Upper lobe of left lung (tissue), 6 donors: ENCODE results near the gene RTTN. TPM values are rescaled to one million over a fixed set of nuclear protein-coding genes. Genes with fewer than 3 reads are reported as not detected.

Source experiments
- ATAC-seq, 2 donors: fragments of 200-7000 bp; cut with Tn5 transposase; one replicate each; pipeline ENCODE4 v1.9.1; 2022; ENCODE audit warnings: mild to moderate bottlenecking in 2 of 2, moderate library complexity in 2 of 2; ENCODE audit not compliant: low FRiP score in 2 of 2
- DNase-seq, 2 donors: peaks; one replicate each; pipeline ENCODE4 v3.0.0-alpha.2; 2019 to 2020
- H3K27ac ChIP-seq, 4 donors: fragments of 200-600 bp; sonication (generic); one replicate each; pipeline ENCODE4 v1.5.1; 2016 to 2019
- H3K27me3 ChIP-seq, 4 donors: fragments of 200-600 bp; sonication (generic); one replicate each; pipeline ENCODE4 v1.5.1; 2017 to 2019
- H3K36me3 ChIP-seq, 4 donors: fragments of 200-600 bp; sonication (generic); one replicate each; pipeline ENCODE4 v1.5.1; 2016 to 2019
- H3K4me1 ChIP-seq, 4 donors: fragments of 200-600 bp; sonication (generic); one replicate each; pipeline ENCODE4 v1.5.1; 2018 to 2019
- H3K4me3 ChIP-seq, 4 donors: fragments of 200-600 bp; sonication (generic); one replicate each; pipeline ENCODE4 v1.5.1; 2017 to 2019; ENCODE audit warnings: mild to moderate bottlenecking in 2 of 4, moderate library complexity in 1 of 4
- H3K9me3 ChIP-seq, 4 donors: fragments of 200-600 bp; sonication (generic); one replicate each; pipeline ENCODE4 v1.5.1; 2018 to 2019
- EP300 ChIP-seq, 4 donors: sonication (generic); formaldehyde crosslinking; IDR thresholded peaks; one replicate each; pipeline ENCODE4 v1.5.1; 2017; ENCODE audit warnings: antibody characterized with exemption in 4 of 4, control low read depth in 2 of 4
- POLR2A ChIP-seq, 4 donors: fragments of 450-650 bp; IDR thresholded peaks; one replicate each; pipeline ENCODE4 v1.5.1; 2016 to 2017; ENCODE audit warnings: antibody characterized with exemption in 4 of 4, mild to moderate bottlenecking in 2 of 4
- POLR2AphosphoS5 ChIP-seq, 2 donors: sonication (generic); formaldehyde crosslinking; IDR thresholded peaks; one replicate each; pipeline ENCODE4 v1.5.1; 2017; ENCODE audit warnings: antibody characterized with exemption in 2 of 2
- whole genome bisulfite sequencing, 2 donors: methylation state at CpG; one replicate each; pipeline ENCODE4 v1.1.5; 2017 to 2018; 5-methylcytosine and 5-hydroxymethylcytosine counted together
- total RNA-seq, 6 donors: library from RNA; depleted of rRNA in 4 of 6; stranded (reverse); fragments of >200 nt in 4 of 6; gene quantifications; one replicate each; pipeline versions ENCODE4 v1.1.0 to v1.2.1, GENCODE V29; 2016 to 2021
- TF ChIP-seq, protein P1 (sequence below), 6 experiments: fragments of 450-650 bp in 4 of 6; fragments of 200-600 bp in 2 of 6; sonication (generic) in 2 of 6; IDR thresholded peaks; one replicate each; pipeline ENCODE4 v1.5.1; 2016 to 2019; ENCODE audit warnings: antibody characterized with exemption in 6 of 6
- donor health status: DM: no; HTN: no; CAD: no; lungs with moderate emphysema.
- donor health status: DM: no; HTN: yes; CAD: no; lungs with severe emphysema.

The RTTN gene
- total RNA-seq, 6 donors from 2014 or later: 8.3 to 32.9 (median 12.5) TPM

DNA sequence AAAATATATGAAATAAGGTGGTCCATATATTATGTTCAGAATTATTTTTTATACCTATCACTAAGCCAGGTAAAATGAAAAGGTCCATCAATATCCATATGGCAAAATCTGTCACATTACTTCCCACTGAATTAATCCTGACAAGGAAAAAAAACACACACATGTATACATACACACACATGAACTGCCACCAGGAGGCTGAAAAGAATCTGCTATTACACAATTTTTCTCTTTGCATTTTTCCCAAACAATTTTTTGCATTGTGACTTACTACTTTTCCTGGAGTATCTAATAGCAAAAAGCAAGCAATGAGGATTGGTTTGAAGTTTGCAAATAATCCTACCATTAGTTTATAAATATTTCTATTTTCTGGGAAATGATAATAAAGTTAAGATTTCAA, 129.6 kb downstream of the RTTN start:
- TF ChIP-seq EP300 (IDR thresholded peaks at IDR 0.05): no peak
- no peak for TF ChIP-seq POLR2AphosphoS5 (IDR thresholded peaks at IDR 0.05)
- no peak for TF ChIP-seq POLR2A (IDR thresholded peaks at IDR 0.05)
- TF ChIP-seq, protein P1, sequence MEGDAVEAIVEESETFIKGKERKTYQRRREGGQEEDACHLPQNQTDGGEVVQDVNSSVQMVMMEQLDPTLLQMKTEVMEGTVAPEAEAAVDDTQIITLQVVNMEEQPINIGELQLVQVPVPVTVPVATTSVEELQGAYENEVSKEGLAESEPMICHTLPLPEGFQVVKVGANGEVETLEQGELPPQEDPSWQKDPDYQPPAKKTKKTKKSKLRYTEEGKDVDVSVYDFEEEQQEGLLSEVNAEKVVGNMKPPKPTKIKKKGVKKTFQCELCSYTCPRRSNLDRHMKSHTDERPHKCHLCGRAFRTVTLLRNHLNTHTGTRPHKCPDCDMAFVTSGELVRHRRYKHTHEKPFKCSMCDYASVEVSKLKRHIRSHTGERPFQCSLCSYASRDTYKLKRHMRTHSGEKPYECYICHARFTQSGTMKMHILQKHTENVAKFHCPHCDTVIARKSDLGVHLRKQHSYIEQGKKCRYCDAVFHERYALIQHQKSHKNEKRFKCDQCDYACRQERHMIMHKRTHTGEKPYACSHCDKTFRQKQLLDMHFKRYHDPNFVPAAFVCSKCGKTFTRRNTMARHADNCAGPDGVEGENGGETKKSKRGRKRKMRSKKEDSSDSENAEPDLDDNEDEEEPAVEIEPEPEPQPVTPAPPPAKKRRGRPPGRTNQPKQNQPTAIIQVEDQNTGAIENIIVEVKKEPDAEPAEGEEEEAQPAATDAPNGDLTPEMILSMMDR (IDR thresholded peaks at IDR 0.05): no peak

DNA sequence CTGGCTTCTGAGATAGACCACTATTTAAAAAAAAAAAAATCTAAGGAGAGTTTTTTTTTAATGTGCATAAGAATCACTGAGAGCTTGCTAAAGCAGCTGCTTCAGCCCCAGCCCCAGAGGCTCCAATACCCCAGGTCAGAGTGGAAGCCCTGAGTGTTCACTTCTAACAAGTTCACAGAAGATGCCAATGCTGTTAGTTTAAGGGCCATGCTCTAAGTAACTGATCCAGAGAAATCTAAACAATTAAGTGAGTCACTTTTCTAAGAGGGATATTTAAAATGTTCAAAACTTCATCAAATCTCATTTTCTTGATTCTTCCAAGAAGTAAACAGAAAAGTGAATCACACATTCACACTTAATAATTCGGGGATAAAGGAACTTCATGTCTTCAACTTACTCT, 131.4 kb downstream of the RTTN start:
- no peak overlapping the region for H3K27ac ChIP-seq
- no peak for ATAC-seq
- H3K9me3 ChIP-seq: no peaks in the 10 kb centered on the region
- TF ChIP-seq, protein P1 (IDR thresholded peaks at IDR 0.05): no peak
- TF ChIP-seq EP300 (IDR thresholded peaks at IDR 0.05) (no peak), POLR2A (IDR thresholded peaks at IDR 0.05) (no peak), POLR2AphosphoS5 (IDR thresholded peaks at IDR 0.05) (no peak)
- H3K36me3 ChIP-seq: peaks cover 0 to 11% (median 0%) of the 10 kb centered on the region in 4 donors
- H3K4me1 ChIP-seq: no peaks in the 10 kb centered on the region
- 79 to 83% methylated on average over 1 of the region's 1 CpG for WGBS, 2 donors
- H3K27me3 ChIP-seq: no peaks in the 10 kb centered on the region
- H3K4me3 ChIP-seq: no peak overlapping the region
- no peak for DNase-seq

More for the DNA sequence above, 129.6 kb downstream of the RTTN start:
- peaks cover 0 to 11% (median 0%) of the 10 kb centered on the region in 4 donors for H3K36me3 ChIP-seq
- H3K27me3 ChIP-seq: no peaks in the 10 kb centered on the region
- no peaks in the 10 kb centered on the region for H3K4me1 ChIP-seq
- H3K27ac ChIP-seq: no peak overlapping the region
- no peak overlapping the region for H3K4me3 ChIP-seq
- DNase-seq: no peak
- H3K9me3 ChIP-seq: no peaks in the 10 kb centered on the region
- ATAC-seq: no peak

DNA sequence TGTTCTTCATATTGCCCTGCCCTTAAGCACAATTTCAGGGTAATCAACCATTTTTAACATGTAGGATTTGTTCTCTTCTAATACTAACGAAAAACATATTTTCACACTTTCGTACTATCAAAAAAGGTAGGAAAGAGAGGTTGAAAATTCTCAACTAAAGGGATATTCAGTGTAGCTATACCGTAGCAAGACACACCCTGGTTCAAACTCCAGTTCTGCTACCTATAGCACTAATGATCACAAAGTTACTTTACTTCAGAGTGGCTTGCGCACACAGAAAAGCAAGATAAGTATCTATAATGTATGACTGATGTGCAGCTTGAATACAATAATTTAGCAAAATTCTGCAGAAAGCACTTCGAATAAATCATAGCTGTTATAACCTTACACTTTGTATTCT, 132.1 kb downstream of the RTTN start:
- ATAC-seq (no peak), DNase-seq (no peak)
- H3K4me3 ChIP-seq: no peak overlapping the region
- H3K27ac ChIP-seq: no peak overlapping the region
- H3K27me3 ChIP-seq: no peaks in the 10 kb centered on the region
- no peak for TF ChIP-seq POLR2AphosphoS5 (IDR thresholded peaks at IDR 0.05)
- peaks cover 0 to 11% (median 0%) of the 10 kb centered on the region in 4 donors for H3K36me3 ChIP-seq
- WGBS, 2 donors: 97% methylated on average over 5 of the region's 5 CpGs
- H3K4me1 ChIP-seq: no peaks in the 10 kb centered on the region
- no peaks in the 10 kb centered on the region for H3K9me3 ChIP-seq

DNA sequence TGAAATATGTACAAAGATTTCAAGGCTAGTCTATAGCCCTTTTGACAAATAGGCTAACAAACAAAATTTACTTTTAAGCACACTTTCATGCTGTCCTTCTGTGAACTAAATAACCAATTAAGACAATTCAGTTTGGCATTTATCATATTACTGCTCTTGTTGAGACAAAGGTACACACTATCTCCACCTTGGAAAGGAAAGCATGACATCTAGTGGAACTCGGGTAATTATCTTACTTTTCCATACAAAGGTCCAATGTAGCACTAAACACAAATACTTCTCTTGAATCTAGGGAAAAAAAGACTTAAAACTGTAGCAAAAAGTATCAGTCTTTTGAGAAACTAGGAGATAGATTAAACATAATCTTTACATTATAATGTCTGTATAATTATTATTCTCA, 132.8 kb downstream of the RTTN start:
- DNase-seq: no peak
- Histone ChIP-seq H3K27ac (no peak overlapping the region), H3K4me3 (no peak overlapping the region), H3K36me3 (peaks cover 0 to 11% (median 0%) of the 10 kb centered on the region in 4 donors), H3K4me1 (no peaks in the 10 kb centered on the region), H3K27me3 (no peaks in the 10 kb centered on the region), H3K9me3 (no peaks in the 10 kb centered on the region)
- 44 to 56% methylated on average over 1 of the region's 1 CpG for WGBS, 2 donors
- no peak for ATAC-seq
- TF ChIP-seq POLR2A (IDR thresholded peaks at IDR 0.05): no peak
- TF ChIP-seq, protein P1 (IDR thresholded peaks at IDR 0.05): no peak
- TF ChIP-seq EP300 (IDR thresholded peaks at IDR 0.05): no peak
- TF ChIP-seq POLR2AphosphoS5 (IDR thresholded peaks at IDR 0.05): no peak

DNA sequence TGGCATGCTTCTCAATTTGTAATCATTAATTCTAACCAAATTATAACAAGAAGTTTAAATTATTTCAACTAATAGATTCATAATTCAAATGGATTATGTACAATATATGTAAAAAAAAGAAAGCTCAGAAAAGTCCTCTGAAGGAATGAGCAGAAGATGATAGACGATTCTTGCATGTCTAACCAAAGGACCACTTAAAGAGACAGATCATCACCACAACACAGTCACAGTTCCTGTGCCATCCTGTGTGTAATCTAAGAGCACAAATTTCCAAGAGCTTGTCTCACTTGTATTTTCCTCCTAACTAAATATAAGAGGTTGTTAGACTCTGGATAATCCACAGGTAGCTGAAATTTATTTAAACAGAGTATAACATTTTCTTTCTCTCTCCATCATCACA, 135.5 kb downstream of the RTTN start:
- Histone ChIP-seq H3K9me3 (no peaks in the 10 kb centered on the region), H3K27ac (no peak overlapping the region), H3K36me3 (peaks cover 0 to 17% (median 0%) of the 10 kb centered on the region in 4 donors), H3K27me3 (no peaks in the 10 kb centered on the region), H3K4me3 (no peak overlapping the region), H3K4me1 (no peaks in the 10 kb centered on the region)
- TF ChIP-seq POLR2AphosphoS5 (IDR thresholded peaks at IDR 0.05): no peak
- TF ChIP-seq, protein P1 (IDR thresholded peaks at IDR 0.05): no peak
- no peak for DNase-seq
- WGBS, 2 donors: 58 to 68% methylated on average over 1 of the region's 1 CpG
- no peak for ATAC-seq
